Activated CD8-positive, alpha-beta memory T cell treated with anti-CD3 and anti-CD28 coated beads, Interleukin-2, amount 10 ng/mL, durations not matched to agents 7 days and 5 days (primary cell): ENCODE results near the gene ATP6V1A. TPM values are rescaled to one million over a fixed set of nuclear protein-coding genes. Genes with fewer than 3 reads are reported as not detected.
A peak's percentile ranks its signal among the peaks of the same experiment; 100 is the strongest.
"Not testable (repeated sequence)": the region's sequence is repeated elsewhere in the genome, so short reads cannot be mapped to it uniquely, and the experiment has no call there.

Source experiments
- ATAC-seq: fragments of 150-1000 bp; cut with Tn5 transposase; one replicate; pipeline ENCODE4 v1.10.0; 2021; ENCODE audit warnings: moderate library complexity
- CTCF ChIA-PET: fragments of 350-600 bp; sonication (Branson Sonifier 250); formaldehyde crosslinking; loops from one replicate; lab custom pipeline; 2021; ENCODE audit warnings: antibody characterized with exemption; lab: Charles Lee
- DNase-seq: peaks from one replicate; pipeline ENCODE4 v3.0.0-alpha.2; 2020
- H3K27ac Mint-ChIP-seq: one replicate; pipeline ENCODE4 v1.8.0; 2021; ENCODE audit warnings: mild to moderate bottlenecking, mixed read lengths
- H3K27me3 Mint-ChIP-seq: one replicate; pipeline ENCODE4 v1.8.0; 2021; ENCODE audit warnings: mixed read lengths
- H3K36me3 Mint-ChIP-seq: one replicate; pipeline ENCODE4 v1.8.0; 2021; ENCODE audit warnings: mild to moderate bottlenecking, mixed read lengths
- H3K4me1 Mint-ChIP-seq: one replicate; pipeline ENCODE4 v1.8.0; 2021; ENCODE audit warnings: mixed read lengths
- H3K4me3 Mint-ChIP-seq: one replicate; pipeline ENCODE4 v1.8.0; 2021; ENCODE audit warnings: mild to moderate bottlenecking, moderate library complexity, mixed read lengths
- H3K9me3 Mint-ChIP-seq: one replicate; pipeline ENCODE4 v1.8.0; 2022; ENCODE audit warnings: low read depth, mixed read lengths
- total RNA-seq, 2 experiments: library from RNA; stranded (reverse); gene quantifications; one replicate each; pipeline ENCODE4 v1.2.3, GENCODE V29; 2021

The ATP6V1A gene
- total RNA-seq, 2 experiments from 2014 or later, result 30.0 to 50.3 TPM

DNA sequence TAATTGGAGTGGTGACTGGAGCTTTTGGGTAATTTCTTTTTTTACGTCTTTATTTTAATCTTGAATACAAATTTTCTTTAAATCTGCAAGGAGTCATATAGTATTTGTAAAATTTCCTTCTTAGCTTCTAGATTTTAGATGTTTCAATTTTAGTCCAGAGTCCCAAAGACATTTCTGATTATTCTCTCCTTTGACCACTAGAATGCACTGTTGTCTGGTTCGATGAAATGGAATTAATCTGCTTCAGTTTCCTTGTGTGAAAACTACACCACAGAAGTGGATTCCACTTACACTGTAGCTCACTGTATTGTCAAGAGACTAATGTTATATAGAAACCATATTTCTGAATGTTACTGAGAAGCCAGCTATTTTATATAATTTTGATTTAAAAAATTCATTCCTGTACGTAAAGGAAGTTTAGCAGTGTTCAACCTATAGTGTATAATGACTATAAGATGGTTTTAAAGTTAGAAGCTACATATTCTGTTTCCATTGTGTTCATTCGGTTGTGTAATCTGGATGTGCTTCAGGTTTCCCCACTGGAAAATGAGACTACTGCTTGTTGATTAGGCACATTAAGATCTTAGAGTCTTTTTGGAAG lies 97.9 kb downstream of the ATP6V1A start:
- H3K4me1 Mint-ChIP-seq, result peaks cover 3% of the 10 kb centered on the region
- H3K36me3 Mint-ChIP-seq, result no peaks in the 10 kb centered on the region
- no peaks in the 10 kb centered on the region for H3K9me3 Mint-ChIP-seq
- DNase-seq, result no peak
- H3K4me3 Mint-ChIP-seq, result no peak overlapping the region
- peak; percentile 60 for ATAC-seq
- CTCF ChIA-PET, result interaction anchor here (0.7 to 3.9 kb wide), 18 partner anchors 13 to 308 kb away, joined by 3 to 28 read pairs (median 3); partner anchors contain the start of genes ATP6V1A and CCDC191
- H3K27me3 Mint-ChIP-seq, result no peaks in the 10 kb centered on the region
- H3K27ac Mint-ChIP-seq, result no peak overlapping the region

DNA sequence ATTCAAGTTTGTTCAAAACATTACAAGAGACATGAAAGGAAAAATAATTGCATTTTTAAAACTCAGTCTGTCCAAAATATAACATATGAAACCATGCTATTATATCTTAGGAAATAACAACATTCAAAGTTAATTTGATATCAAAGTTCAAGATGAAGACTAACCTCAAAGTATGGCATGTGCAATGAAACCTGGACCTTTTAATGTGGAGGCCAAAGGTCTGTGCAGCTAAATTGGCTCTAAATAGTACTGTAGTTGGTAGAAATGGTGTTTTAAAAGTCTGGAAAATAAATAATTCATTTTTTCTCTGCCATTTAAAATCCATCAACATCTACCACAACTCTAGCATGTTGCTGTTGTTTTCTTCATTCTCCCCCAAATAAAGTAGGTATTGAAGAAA lies 100.4 kb downstream of the ATP6V1A start:
- Mint-ChIP-seq H3K27ac (no peak overlapping the region), H3K4me1 (peaks cover 3% of the 10 kb centered on the region), H3K4me3 (no peak overlapping the region), H3K9me3 (no peaks in the 10 kb centered on the region), H3K27me3 (no peaks in the 10 kb centered on the region), H3K36me3 (no peaks in the 10 kb centered on the region)
- ATAC-seq (no peak), DNase-seq (no peak)
- CTCF ChIA-PET, result interaction anchor here (1.1 to 1.8 kb wide), 3 partner anchors 22 to 55 kb away, joined by 3 read pairs; no protein-coding TSS in a partner anchor

DNA sequence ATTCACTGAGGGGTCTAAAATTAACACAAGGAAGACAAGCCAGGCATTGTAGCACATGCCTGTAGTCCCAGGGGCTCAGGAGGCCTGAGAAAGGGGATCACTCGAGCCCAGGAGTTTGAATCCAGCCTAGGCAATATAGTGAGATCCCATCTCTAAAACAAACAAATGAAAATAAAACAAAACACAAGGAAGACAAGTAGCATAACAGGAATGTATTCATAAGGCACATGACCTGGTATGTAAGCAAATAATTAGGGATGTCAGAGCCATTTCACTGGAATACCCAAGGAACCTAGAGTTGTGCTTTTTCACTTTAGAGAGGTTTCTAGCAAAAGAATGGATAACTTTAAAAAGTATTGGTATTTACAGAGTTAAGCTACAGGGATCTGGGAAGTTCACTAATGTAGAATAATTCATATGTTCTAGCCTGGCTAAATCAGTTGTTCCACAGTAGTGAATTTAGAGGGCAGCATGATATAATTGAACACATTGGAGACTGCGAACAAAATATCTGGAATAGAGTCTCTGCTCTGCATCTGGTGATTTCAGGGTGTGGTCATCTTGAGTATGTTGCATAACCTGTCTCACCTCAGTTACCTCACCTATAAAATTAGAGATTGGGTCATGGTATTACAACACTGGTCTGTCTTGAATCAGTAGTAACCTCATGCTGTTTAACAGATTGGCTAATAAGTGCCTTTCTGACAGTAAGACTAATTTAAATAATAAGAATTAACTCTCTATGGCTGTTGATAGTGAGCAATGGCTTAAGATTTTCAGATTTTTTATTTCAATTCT lies 101.0 kb downstream of the ATP6V1A start:
- no peaks in the 10 kb centered on the region for H3K36me3 Mint-ChIP-seq
- CTCF ChIA-PET, result interaction anchor here (1.6 kb wide), 1 partner anchor 54 kb away, joined by 3 read pairs; no protein-coding TSS in a partner anchor
- H3K4me3 Mint-ChIP-seq, result no peak overlapping the region
- ATAC-seq (no peak), DNase-seq (no peak)
- H3K4me1 Mint-ChIP-seq, result peaks cover 3% of the 10 kb centered on the region
- H3K27me3 Mint-ChIP-seq, result no peaks in the 10 kb centered on the region
- H3K9me3 Mint-ChIP-seq, result no peaks in the 10 kb centered on the region
- H3K27ac Mint-ChIP-seq, result no peak overlapping the region

DNA sequence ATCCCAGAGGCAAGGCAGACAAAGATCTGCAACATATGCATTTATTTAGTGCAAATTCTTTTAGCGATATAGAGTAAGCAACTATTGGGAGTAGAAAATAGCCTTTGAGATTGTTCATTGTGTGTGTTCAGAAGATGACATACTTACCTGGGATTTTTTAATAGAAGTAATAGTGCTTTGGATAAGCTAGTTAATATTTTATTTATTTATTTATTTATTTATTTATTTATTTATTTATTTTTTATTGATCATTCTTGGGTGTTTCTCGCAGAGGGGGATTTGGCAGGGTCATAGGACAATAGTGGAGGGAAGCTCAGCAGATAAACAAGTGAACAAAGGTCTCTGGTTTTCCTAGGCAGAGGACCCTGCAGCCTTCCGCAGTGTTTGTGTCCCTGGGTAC lies 102.2 kb downstream of the ATP6V1A start:
- H3K27me3 Mint-ChIP-seq, result peaks cover 12% of the 10 kb centered on the region
- H3K27ac Mint-ChIP-seq, H3K9me3 Mint-ChIP-seq, ATAC-seq, CTCF ChIA-PET, H3K36me3 Mint-ChIP-seq, H3K4me3 Mint-ChIP-seq, H3K4me1 Mint-ChIP-seq, DNase-seq: not testable (repeated sequence)

DNA sequence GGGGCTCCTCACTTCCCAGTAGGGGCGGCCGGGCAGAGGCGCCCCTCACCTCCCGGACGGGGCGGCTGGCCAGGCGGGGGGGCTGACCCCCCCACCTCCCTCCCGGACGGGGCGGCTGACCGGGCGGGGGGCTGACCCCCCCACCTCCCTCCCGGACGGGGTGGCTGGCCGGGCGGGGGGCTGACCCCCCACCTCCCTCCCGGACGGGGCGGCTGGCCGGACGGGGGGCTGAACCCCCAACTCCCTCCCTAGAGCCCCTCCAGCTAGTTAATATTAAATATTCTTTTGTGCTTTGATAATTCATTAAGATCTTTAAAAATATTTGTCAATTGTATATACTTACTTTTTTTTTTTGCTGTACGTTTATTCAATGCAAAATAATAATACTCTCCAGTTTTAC lies 103.0 kb downstream of the ATP6V1A start:
- H3K27ac Mint-ChIP-seq, H3K9me3 Mint-ChIP-seq, H3K4me3 Mint-ChIP-seq, CTCF ChIA-PET, H3K4me1 Mint-ChIP-seq, DNase-seq, H3K36me3 Mint-ChIP-seq, ATAC-seq: not testable (repeated sequence)
- H3K27me3 Mint-ChIP-seq, result peaks cover 16% of the 10 kb centered on the region

DNA sequence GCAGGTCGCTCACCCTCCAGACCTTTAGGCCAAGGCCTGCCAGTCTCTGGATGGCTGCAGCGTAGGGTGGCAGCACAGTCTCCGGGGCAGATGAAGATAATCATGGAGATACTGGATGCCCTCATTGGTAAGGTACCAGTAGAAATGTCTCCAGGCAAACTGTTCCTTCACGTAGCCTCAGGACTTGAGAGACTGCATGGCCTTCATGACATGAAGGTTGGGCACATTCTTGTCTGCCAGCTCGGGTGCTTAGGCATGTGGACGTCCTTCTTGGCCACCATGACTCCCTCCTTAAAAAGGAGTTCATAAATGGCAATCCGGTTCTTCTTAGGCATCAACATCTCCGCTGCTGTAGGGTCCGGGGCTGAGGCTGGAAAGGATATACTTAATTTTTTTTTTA lies 103.6 kb downstream of the ATP6V1A start:
- H3K9me3 Mint-ChIP-seq, ATAC-seq, H3K36me3 Mint-ChIP-seq, H3K4me3 Mint-ChIP-seq, H3K4me1 Mint-ChIP-seq, DNase-seq, CTCF ChIA-PET, H3K27ac Mint-ChIP-seq: not testable (repeated sequence)
- peaks cover 16% of the 10 kb centered on the region for H3K27me3 Mint-ChIP-seq

DNA sequence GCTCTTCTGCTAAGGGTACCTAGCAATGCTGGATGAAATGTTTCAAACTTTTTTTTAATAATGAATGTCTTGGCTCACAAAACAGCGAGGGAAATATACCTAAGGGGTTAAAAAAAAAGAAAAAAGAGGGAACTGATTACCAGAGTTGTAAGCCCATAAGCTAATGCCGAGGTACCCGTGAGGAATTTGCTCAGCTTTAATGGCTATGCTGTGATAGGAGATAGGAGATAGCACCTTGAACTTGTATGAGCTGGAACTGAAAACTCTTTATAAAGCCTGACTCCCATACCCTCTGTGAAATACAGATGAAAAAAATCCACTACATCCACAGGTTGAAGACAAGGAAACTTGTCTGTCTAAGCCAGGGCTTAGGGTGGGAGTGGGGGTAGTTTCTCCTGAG lies 105.7 kb downstream of the ATP6V1A start:
- Mint-ChIP-seq H3K27ac (no peak overlapping the region), H3K4me1 (no peaks in the 10 kb centered on the region), H3K4me3 (no peak overlapping the region), H3K9me3 (no peaks in the 10 kb centered on the region), H3K27me3 (peaks cover 16% of the 10 kb centered on the region), H3K36me3 (no peaks in the 10 kb centered on the region)
- CTCF ChIA-PET, result interaction anchor here (1.4 kb wide), 1 partner anchor 13 kb away, joined by 4 read pairs; no protein-coding TSS in a partner anchor
- ATAC-seq (no peak), DNase-seq (no peak)

Other genes with a start within 250 kb of the ATP6V1A start
- gene SPICE1, start 231.9 kb upstream of the ATP6V1A start, total RNA-seq, result 10 to 100 TPM; 18.9 TPM
- gene SIDT1, start 214.5 kb upstream of the ATP6V1A start, total RNA-seq, result 10 to 100 TPM; 31.6 to 51.9 TPM
- 10 to 100 TPM; 14.5 to 15.2 TPM for gene USF3, start 50.4 kb upstream of the ATP6V1A start, total RNA-seq
- gene NAA50, start 786 bp upstream of the ATP6V1A start, total RNA-seq, result 100 to 1,000 TPM; 106 to 134 TPM
- gene GRAMD1C, start 91.8 kb downstream of the ATP6V1A start, total RNA-seq, result 1 to 10 TPM in 1 of 2 experiments, under 1 TPM in 1; 0.40 to 1.1 TPM
- 1 to 10 TPM; 3.0 to 3.9 TPM for gene ZDHHC23, start 201.0 kb downstream of the ATP6V1A start, total RNA-seq